GM21825 (cell line): ENCODE results near the gene TXNDC12.
"Not testable (repeated sequence)": the region's sequence is repeated elsewhere in the genome, so short reads cannot be mapped to it uniquely, and the experiment has no call there.

Experiments
- ATAC-seq: cut with Tn5 transposase; IDR thresholded peaks from one replicate; pipeline ENCODE4 v1.9.1; 2021; ENCODE audit warnings: mild to moderate bottlenecking, moderate library complexity; ENCODE audit not compliant: unreplicated experiment

The TXNDC12 gene

GRCh38 chr1:52055066-52055865 is at the start of gene TXNDC12:
TXNDC12 (minus strand) TSS chr1:52055191; CDS start chr1:52055096, 95 bp downstream.
- peak; percentile 41 for ATAC-seq

- peak; percentile 52 for ATAC-seq
Measured at GRCh38 chr1:52102336-52103013, 47.5 kb upstream of the TXNDC12 start.

GRCh38 chr1:52098139-52098871 is 43.3 kb upstream of the TXNDC12 start:
- no peak for ATAC-seq

- no peak for ATAC-seq
Measured at GRCh38 chr1:52096216-52096615, 41.2 kb upstream of the TXNDC12 start.

DNA sequence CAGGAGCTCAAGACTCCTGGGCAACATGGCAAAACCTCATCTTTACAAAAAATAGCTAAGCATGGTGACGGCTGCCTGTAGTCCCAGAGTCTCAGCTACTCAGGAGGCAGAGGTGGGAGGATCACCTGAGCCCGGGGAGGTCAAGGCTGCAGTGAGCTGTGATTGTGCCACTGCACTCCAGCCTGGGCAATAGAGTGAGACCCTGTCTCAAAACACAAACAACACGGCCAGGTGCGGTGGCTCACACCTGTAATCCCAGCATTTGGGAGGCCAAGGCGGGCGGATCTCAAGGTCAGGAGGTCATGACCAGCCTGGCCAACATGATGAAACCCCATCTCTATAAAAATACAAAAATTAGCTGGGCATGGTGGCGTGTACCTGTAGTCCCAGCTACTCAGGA is 39.3 kb upstream of the TXNDC12 start:
- ATAC-seq = not testable (repeated sequence)

- ATAC-seq = not testable (repeated sequence)
Measured at GRCh38 chr1:52087892-52088291, 32.9 kb upstream of the TXNDC12 start.

DNA sequence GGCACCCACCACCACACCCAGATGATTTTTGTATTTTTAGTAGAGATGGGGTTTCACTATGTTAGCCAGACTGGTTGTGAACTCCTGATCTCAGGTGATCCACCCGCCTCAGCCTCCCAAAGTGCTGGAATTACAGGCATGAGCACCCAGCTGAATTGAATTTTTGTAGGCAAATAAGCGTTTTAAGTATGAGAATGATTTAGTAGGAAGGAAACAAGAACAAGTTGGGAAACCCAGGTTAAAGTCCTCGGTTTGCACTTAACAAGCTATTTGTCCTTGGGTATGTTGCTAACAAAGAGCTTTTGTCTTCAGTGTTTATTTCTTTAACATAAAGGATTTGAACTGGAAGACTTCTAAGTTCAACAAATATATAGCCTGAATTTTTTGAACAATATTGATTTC is 25.0 kb upstream of the TXNDC12 start:
- no peak for ATAC-seq

GRCh38 chr1:52077277-52077676 is 22.3 kb upstream of the TXNDC12 start:
- not testable (repeated sequence) for ATAC-seq

DNA sequence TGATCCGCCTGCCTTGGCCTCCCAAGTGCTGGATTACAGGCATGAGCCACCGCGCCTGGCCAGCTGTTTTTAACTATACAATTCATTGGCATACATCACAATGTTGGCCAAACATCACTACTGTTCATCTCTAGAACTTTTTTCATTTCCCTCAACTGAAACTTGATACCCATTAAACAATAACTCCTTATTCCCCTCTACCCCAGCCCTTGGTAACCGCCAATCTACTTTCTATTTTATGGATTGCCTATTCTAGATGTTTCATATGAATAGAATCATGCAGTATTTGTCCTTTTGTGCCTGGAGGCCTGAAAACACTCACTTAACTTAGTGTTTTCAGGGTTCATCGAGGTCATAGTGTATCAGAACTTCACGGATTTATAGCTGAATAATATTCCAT is 17.3 kb upstream of the TXNDC12 start:
- ATAC-seq = no peak

GRCh38 chr1:52070704-52071103 is 15.7 kb upstream of the TXNDC12 start:
- ATAC-seq = no peak

- ATAC-seq = no peak
Measured at GRCh38 chr1:52063192-52063591, 8.2 kb upstream of the TXNDC12 start.

DNA sequence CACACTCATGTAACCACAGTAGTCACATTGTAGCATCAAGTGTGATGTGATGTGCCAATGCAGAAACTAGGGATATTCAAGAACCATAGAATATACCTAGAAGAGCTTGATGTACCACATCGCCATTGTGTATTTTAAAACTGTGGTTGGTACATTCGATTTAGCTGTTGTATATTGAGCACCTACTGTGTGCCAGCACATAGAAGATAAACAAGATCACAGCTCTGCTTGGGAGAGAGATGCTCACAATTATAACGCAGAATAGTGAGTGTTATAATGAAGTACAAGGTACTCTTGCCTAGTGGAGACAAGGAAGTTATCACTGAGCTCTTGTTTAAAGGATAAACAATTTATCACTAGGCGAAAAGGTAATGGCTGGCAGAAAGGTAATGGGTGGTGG is 5.8 kb upstream of the TXNDC12 start:
- no peak for ATAC-seq

- no peak for ATAC-seq
Measured at GRCh38 chr1:52059888-52060287, 4.9 kb upstream of the TXNDC12 start.

DNA sequence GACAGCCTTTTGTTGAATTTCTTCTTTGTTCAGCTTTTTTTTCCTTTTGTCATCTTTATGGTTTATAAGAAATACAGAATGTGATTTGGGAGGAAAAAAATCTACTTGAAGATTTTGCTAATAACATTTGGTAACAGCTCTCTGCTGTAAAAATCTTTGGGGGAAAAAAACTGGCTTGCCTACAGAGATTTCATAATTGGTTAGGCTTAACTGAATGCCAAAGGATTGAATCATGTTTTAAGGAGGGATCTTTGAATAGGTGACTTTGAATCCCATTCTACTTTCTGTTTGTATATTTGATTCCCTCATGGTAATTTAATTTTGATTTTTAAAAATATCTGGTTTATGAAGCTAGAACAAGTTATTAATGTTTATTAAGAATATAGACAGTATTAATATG is 4.3 kb upstream of the TXNDC12 start:
- ATAC-seq = no peak

DNA sequence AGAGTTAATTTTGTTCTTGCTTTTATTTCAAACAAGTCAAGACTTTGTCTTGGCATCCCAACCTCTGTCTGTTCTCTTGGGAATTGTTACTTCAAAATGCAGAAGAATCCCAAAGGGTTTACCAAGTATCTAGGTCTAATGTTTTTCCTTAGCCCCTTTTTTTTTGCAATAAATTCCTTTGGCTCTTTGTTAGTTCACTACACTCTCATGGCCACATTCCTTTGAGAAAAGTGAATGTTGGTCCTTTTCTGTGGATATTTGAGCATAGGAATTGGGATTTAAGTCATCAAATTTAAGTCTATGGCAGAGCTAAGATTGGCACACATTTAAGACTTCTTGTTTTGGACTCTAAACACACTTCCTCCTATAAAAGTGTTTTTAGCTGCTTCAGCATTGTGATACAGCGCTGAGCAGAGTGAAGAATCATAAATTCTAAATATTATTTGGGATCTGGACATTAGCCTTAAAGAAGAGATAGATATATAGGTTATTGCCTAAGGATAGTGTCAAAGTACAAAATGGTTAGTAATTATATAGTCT is 3.0 kb upstream of the TXNDC12 start:
- ATAC-seq = no peak

- no peak for ATAC-seq
Measured at GRCh38 chr1:52057255-52057654, 2.3 kb upstream of the TXNDC12 start.

DNA sequence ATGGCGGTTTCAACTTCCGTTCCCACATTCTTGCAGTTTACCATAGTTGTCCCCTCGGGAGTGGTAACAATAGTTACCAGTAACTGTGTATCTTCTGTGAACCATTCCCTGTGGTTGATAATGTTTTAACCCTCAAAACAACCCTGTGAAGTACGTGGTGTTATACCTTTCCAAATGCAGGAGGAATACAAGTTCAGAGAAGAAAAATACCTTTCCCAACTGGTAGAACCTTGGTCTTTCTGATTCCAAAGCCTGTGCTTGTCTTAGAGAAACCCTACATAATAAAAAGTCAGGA is 1.9 kb upstream of the TXNDC12 start:
- ATAC-seq = peak; percentile 43

DNA sequence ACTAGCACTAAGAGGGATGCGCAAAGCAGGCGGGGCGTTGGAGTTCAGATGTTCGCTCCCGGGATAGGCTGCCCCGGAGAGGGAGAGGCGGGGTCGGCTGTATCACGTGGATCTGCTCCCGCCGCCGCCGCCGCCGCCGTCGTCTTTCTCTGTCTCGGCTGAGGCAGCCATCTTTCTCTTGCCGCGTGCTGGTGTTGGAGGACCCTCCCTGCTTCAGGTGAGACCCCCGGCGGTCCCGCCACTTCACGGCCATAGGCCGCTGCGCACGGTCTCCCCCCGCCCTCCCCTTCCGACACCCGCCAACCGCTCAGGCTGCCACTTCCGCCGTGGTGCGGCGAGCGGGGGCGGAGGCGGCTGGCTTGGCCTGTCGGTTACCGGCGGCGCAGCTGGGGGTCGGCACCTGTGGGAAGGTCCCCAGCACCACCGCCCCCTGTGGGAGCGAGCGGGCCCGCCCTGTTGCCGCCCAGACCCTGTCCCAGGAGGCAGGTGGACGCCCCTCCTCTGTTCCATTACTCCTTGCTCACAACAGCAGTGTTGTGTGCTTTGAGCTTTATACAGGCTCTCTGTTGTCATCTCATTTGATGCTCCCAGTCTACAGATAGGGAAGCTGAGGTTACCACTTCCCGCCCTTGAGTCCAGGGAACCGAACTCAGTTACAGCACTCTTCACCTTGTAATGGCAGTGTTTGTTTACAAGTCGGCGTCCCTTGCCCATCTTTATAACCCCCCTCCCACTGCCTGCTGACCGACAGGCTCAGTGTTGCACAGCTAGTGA is 1.4 kb upstream of the TXNDC12 start, which contains the start of gene BTF3L4:
BTF3L4 (plus strand) TSS at position 133 of the 774 bp plus-strand sequence. CDS start 3,553 bp downstream, outside the sequence.
- peak; percentile 80 for ATAC-seq

DNA sequence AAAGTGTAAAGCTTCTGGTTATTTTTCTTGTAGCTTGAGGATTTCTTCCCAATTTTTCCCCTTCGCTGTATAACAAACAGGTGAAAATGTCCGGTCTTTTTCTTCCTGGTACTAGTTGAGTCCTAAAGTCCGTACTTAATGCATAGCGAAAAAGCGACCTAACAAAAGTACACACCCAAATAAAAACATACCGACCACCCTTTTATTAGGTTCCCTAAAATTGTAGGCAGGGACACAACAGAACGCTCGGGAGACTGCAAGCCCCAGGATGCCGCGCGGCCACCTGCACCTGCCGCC is 823 bp upstream of the TXNDC12 start:
- no peak for ATAC-seq

- no peak for ATAC-seq
Measured at GRCh38 chr1:52054496-52055065, 410 bp downstream of the TXNDC12 start.

- ATAC-seq = no peak
Measured at GRCh38 chr1:52053862-52054261, 1.1 kb downstream of the TXNDC12 start.
